Fibroblast of lung (primary cell): ENCODE data around the gene SPIN1. TPM values are rescaled to one million over a fixed set of nuclear protein-coding genes. Genes with fewer than 3 reads are reported as not detected.

Experiments used
- DNase-seq, 2 donors: peaks; one replicate each; pipeline versions ENCODE4 v3.0.0 to v3.0.0-alpha.2; 2010; ENCODE audit warnings: low read depth in 2 of 2
- H2AFZ ChIP-seq: 2 replicates; pipeline ENCODE4 v1.5.1; 2012; ENCODE audit warnings: low read length, control low read depth, inconsistent platforms
- H3K27ac ChIP-seq: 2 replicates; pipeline ENCODE4 v1.5.1; 2011; ENCODE audit warnings: low read length, control low read depth; ENCODE audit not compliant: insufficient read depth
- H3K27me3 ChIP-seq: 2 replicates; pipeline ENCODE4 v1.5.1; 2011; ENCODE audit warnings: mild to moderate bottlenecking, low read length; ENCODE audit not compliant: control insufficient read depth, insufficient read depth
- H3K36me3 ChIP-seq: 2 replicates; pipeline ENCODE4 v1.5.1; 2011; ENCODE audit warnings: low read length; ENCODE audit not compliant: control insufficient read depth, insufficient read depth
- H3K4me1 ChIP-seq: 2 replicates; pipeline ENCODE4 v1.5.1; 2011; ENCODE audit warnings: low read length; ENCODE audit not compliant: control insufficient read depth, insufficient read depth; ENCODE audit errors: extremely low read depth
- H3K4me2 ChIP-seq: 2 replicates; pipeline ENCODE4 v1.5.1; 2011; ENCODE audit warnings: low read length, control low read depth; ENCODE audit not compliant: insufficient read depth; ENCODE audit errors: extremely low read depth
- H3K4me3 ChIP-seq, 4 experiments: fragments of 200-600 bp in 1 of 4; sonication (generic) in 1 of 4; replicated peaks in 1 of 4; 2 replicates each; pipeline ENCODE4 v1.5.1; 2011 to 2016; ENCODE audit warnings: low read length in 4 of 4, low read depth in 3 of 4, mild to moderate bottlenecking in 3 of 4, control low read depth in 2 of 4, inconsistent platforms in 1 of 4, mixed read lengths in 1 of 4; ENCODE audit not compliant: insufficient read depth in 1 of 4; ENCODE audit errors: control extremely low read depth in 1 of 4
- H3K79me2 ChIP-seq: 2 replicates; pipeline ENCODE4 v1.5.1; 2012; ENCODE audit warnings: mild to moderate bottlenecking, low read length, inconsistent platforms; ENCODE audit not compliant: control insufficient read depth, insufficient read depth
- H3K9ac ChIP-seq: 2 replicates; pipeline ENCODE4 v1.5.1; 2011; ENCODE audit warnings: mild to moderate bottlenecking, low read length, control low read depth; ENCODE audit not compliant: insufficient read depth
- H3K9me3 ChIP-seq: 2 replicates; pipeline ENCODE4 v1.5.1; 2012; ENCODE audit warnings: low read depth, low read length; ENCODE audit not compliant: control insufficient read depth, insufficient read depth
- H4K20me1 ChIP-seq: 2 replicates; pipeline ENCODE4 v1.5.1; 2011; ENCODE audit warnings: low read length; ENCODE audit not compliant: control insufficient read depth, insufficient read depth; ENCODE audit errors: extremely low read depth
- EZH2 ChIP-seq: IDR thresholded peaks from 2 replicates; pipeline ENCODE4 v1.5.1; 2012; ENCODE audit warnings: low read length, control low read depth, mild to moderate bottlenecking; ENCODE audit errors: missing control alignments
- polyA plus RNA-seq, 2 donors: library from polyadenylated mRNA; depleted of rRNA in 1 of 2; stranded (reverse) in 1 of 2; unstranded in 1 of 2; fragments of >200 nt; gene quantifications; 2 replicates each; pipeline ENCODE4 v1.2.1, GENCODE V29; 2011 to 2012; ENCODE audit warnings: missing spikeins in 1 of 2
- total RNA-seq: library from RNA; depleted of rRNA; stranded (reverse); fragments of >200 nt; gene quantifications from 2 replicates; pipeline ENCODE4 v1.2.1, GENCODE V29; 2014
- TF ChIP-seq, protein P1 (sequence below), 2 donors: IDR thresholded peaks in 1 of 2; conservative IDR thresholded peaks in 1 of 2; 1 replicate in 1 of 2; 2 replicates in 1 of 2; pipeline ENCODE4 v1.5.1; 2011 to 2012; ENCODE audit warnings: low read length in 2 of 2, control low read depth in 1 of 2, inconsistent platforms in 1 of 2, low read depth in 1 of 2, mild to moderate bottlenecking in 1 of 2

SPIN1 gene
- total and polyA plus RNA-seq, 2 donors (not counting 1 experiment from before 2014, with no cell fraction given) = 96.9 to 121 TPM

DNA sequence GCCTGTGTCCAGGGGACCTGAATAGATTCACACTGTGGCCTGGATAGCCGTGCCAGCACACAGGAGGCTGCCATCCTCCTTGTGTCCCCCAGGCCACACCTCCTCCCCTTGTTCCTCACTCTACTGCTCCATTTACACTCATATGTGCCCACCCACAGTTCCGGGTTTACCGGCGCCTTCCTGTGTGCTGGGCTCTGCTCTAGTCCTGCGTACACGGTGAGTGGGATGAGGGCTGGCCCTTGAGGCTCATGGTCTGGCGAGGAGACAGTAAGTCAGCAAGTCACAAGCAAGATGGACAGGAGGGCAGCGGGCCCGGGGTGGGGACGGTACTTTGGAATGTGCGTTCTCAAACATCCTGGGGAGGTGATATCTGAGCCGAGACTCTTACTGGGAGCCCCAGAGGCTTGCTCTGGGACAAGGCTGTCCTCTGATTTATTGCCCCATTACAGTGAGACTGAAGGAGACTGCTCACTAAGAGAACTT, 114.3 kb downstream of the SPIN1 start:
- H2AFZ ChIP-seq = no peak overlapping the region
- no peaks in the 10 kb centered on the region for H3K79me2 ChIP-seq
- no peaks in the 10 kb centered on the region for H3K36me3 ChIP-seq
- no peak overlapping the region for H3K4me2 ChIP-seq
- no peaks in the 10 kb centered on the region for H3K27me3 ChIP-seq
- no peaks in the 10 kb centered on the region for H3K9me3 ChIP-seq
- H4K20me1 ChIP-seq = no peaks in the 10 kb centered on the region
- H3K27ac ChIP-seq = no peak overlapping the region
- no peak overlapping the region for H3K4me3 ChIP-seq
- H3K4me1 ChIP-seq = no peaks in the 10 kb centered on the region
- no peak for TF ChIP-seq EZH2
- TF ChIP-seq, protein P1, sequence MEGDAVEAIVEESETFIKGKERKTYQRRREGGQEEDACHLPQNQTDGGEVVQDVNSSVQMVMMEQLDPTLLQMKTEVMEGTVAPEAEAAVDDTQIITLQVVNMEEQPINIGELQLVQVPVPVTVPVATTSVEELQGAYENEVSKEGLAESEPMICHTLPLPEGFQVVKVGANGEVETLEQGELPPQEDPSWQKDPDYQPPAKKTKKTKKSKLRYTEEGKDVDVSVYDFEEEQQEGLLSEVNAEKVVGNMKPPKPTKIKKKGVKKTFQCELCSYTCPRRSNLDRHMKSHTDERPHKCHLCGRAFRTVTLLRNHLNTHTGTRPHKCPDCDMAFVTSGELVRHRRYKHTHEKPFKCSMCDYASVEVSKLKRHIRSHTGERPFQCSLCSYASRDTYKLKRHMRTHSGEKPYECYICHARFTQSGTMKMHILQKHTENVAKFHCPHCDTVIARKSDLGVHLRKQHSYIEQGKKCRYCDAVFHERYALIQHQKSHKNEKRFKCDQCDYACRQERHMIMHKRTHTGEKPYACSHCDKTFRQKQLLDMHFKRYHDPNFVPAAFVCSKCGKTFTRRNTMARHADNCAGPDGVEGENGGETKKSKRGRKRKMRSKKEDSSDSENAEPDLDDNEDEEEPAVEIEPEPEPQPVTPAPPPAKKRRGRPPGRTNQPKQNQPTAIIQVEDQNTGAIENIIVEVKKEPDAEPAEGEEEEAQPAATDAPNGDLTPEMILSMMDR (conservative IDR thresholded peaks at IDR 0.05 in 1 of 2, IDR thresholded peaks at IDR 0.05 in 1 of 2; ENCODE audit: low read depth in 1 of 2, low read length in 2 of 2) = no peak
- no peak overlapping the region for H3K9ac ChIP-seq
- DNase-seq = no peak

DNA sequence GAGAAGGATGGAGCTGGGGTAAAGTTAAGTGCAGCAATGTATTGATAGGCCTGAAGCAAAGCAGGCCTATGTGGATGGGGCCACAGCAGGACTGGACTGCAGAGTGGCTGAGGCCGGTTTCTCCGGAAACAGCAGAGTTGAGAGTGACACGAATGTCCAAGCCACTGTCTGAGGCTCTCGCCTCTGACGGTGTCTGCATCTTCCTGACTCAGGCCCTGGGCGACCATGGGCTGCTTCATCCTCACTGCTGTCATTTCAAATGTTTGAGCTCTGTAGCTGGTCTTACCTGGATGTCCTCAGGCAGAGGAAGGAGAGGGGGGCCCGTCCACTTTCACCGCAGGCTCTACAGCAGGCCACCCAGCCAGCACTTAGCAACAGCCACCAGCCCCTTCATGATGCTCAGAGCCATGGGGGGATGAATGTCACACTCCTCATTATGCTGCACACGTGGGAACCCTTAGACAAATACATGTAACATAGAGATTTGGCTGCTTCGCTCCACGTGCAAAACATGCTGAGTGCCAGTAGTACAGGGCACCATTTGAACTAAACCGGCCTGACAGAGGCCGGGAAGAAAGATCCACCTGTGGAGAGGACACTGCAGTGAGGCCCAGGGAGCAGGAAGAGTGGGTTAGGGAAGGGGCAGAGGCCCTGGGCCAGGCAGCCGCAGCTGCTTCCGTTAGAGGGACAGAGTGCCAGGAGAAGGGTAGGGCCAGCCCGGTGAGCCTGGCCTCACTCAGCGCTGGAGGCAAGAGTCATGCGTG, 115.0 kb downstream of the SPIN1 start:
- Histone ChIP-seq H3K79me2 (no peaks in the 10 kb centered on the region), H3K27me3 (no peaks in the 10 kb centered on the region), H4K20me1 (no peaks in the 10 kb centered on the region), H3K4me3 (no peak overlapping the region), H2AFZ (no peak overlapping the region), H3K9ac (no peak overlapping the region), H3K4me1 (no peaks in the 10 kb centered on the region), H3K9me3 (no peaks in the 10 kb centered on the region), H3K36me3 (no peaks in the 10 kb centered on the region), H3K27ac (no peak overlapping the region), H3K4me2 (no peak overlapping the region)
- no peak for DNase-seq
- TF ChIP-seq, protein P1 (conservative IDR thresholded peaks at IDR 0.05 in 1 of 2, IDR thresholded peaks at IDR 0.05 in 1 of 2; ENCODE audit: low read depth in 1 of 2, low read length in 2 of 2) = no peak
- no peak for TF ChIP-seq EZH2

DNA sequence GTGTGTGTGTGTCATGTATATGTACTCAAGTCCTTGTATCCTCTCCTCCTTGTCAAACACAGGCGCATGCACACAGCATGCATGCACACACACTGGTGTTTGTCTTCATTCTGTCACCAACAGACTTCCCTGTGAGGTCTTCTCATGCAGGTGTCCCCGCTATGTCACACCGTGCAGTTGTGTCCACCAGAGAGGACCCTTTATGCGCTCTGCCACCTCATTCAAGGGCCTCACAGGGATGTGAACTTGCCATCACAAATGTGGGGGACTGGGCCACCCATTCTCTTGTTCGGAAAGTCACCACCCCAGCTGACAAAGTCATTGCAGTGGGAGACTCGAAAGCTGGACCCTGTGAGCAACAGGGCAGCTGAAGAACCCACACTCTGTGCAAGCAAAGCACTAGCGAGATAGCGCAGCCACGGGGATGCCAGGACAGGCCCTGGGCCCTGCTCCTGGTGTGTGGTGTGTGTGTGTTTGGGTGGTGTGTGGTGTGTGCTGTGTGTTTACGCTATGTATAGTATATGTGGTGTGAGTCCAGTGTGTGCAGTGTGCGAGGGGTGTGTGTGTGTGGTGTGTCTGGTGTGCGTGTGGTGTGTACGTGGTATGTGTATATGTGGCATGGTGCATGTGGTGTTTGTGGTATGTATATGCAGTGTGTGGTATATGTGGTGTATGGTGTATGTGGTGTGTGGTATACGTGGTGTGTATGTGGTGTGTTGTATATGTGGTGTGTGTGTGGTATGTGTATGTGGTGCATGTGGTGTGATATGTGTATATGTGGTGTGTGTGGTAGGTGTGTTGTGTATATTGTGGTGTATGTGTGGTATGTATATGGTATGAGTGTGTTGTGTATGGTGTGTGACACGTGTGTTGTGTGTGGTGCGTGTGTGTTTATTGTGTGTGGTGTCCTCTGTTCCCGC, 115.9 kb downstream of the SPIN1 start:
- no peaks in the 10 kb centered on the region for H4K20me1 ChIP-seq
- no peak overlapping the region for H3K27ac ChIP-seq
- H3K4me3 ChIP-seq = no peak overlapping the region
- H3K4me2 ChIP-seq = no peak overlapping the region
- H3K27me3 ChIP-seq = no peaks in the 10 kb centered on the region
- no peak for TF ChIP-seq EZH2
- TF ChIP-seq, protein P1 (conservative IDR thresholded peaks at IDR 0.05 in 1 of 2, IDR thresholded peaks at IDR 0.05 in 1 of 2; ENCODE audit: low read depth in 1 of 2, low read length in 2 of 2) = no peak
- no peaks in the 10 kb centered on the region for H3K36me3 ChIP-seq
- no peak for DNase-seq
- no peaks in the 10 kb centered on the region for H3K9me3 ChIP-seq
- no peaks in the 10 kb centered on the region for H3K4me1 ChIP-seq
- H2AFZ ChIP-seq = no peak overlapping the region
- no peaks in the 10 kb centered on the region for H3K79me2 ChIP-seq
- H3K9ac ChIP-seq = no peak overlapping the region
